PC-9 (cell line): Measurements from ENCODE around the gene TMEM117. TPM values are rescaled to one million over a fixed set of nuclear protein-coding genes. Genes with fewer than 3 reads are reported as not detected.

ENCODE experiments used
- BruUV-seq: library from RNA; stranded (reverse); fragments of 400-500 nt; replicated peaks from 2 replicates; lab custom pipeline; 2021; lab: Mats Ljungman, UMichigan
- CTCF ChIA-PET: fragments of 300-600 bp; sonication (Branson Sonifier 250); formaldehyde crosslinking; loops from one replicate; lab custom pipeline; 2022; ENCODE audit warnings: antibody characterized with exemption; lab: Charles Lee
- POLR2A ChIA-PET: fragments of 300-600 bp; sonication (Branson Sonifier 250); formaldehyde crosslinking; loops from one replicate; lab custom pipeline; 2022; ENCODE audit warnings: antibody characterized with exemption; ENCODE audit not compliant: unreplicated experiment; lab: Charles Lee
- DNase-seq, 2 experiments: peaks; one replicate each; pipeline versions ENCODE4 v3.0.0 to v3.0.0-alpha.2; 2015 to 2022; ENCODE audit warnings: mixed read lengths in 1 of 2
- H2AFZ ChIP-seq: fragments of 200-600 bp; sonication (generic); 2 replicates; pipeline ENCODE4 v1.8.1; 2017; ENCODE audit warnings: antibody characterized with exemption
- H3F3A ChIP-seq: fragments of 200-600 bp; sonication (generic); 2 replicates; pipeline ENCODE4 v1.8.1; 2017; ENCODE audit warnings: antibody characterized with exemption, mild to moderate bottlenecking, low read depth; ENCODE audit not compliant: insufficient read depth
- H3K27ac ChIP-seq: fragments of 200-600 bp; sonication (generic); 2 replicates; pipeline ENCODE4 v1.6.1; 2016; ENCODE audit warnings: mixed run types
- H3K27me3 ChIP-seq: fragments of 200-600 bp; sonication (generic); 2 replicates; pipeline ENCODE4 v1.6.1; 2016; ENCODE audit warnings: low read depth, mixed run types; ENCODE audit not compliant: insufficient read depth
- H3K36me3 ChIP-seq: fragments of 200-600 bp; sonication (generic); 2 replicates; pipeline ENCODE4 v1.6.1; 2016; ENCODE audit warnings: low read depth, mixed run types
- H3K4me1 ChIP-seq: fragments of 200-600 bp; sonication (generic); replicated peaks from 2 replicates; pipeline ENCODE4 v1.6.1; 2016; ENCODE audit warnings: mixed run types; ENCODE audit not compliant: insufficient read depth
- H3K4me2 ChIP-seq: fragments of 200-600 bp; sonication (generic); 2 replicates; pipeline ENCODE4 v1.6.1; 2017; ENCODE audit warnings: mixed run types
- H3K4me3 ChIP-seq: fragments of 200-600 bp; sonication (generic); 2 replicates; pipeline ENCODE4 v1.6.1; 2016; ENCODE audit warnings: mixed run types
- H3K79me2 ChIP-seq: fragments of 200-600 bp; sonication (generic); 2 replicates; pipeline ENCODE4 v1.6.1; 2017; ENCODE audit warnings: low read depth, mixed run types
- H3K9me2 ChIP-seq: fragments of 200-600 bp; sonication (generic); 2 replicates; pipeline ENCODE4 v1.8.1; 2017; ENCODE audit warnings: mild to moderate bottlenecking; ENCODE audit not compliant: insufficient read depth
- H3K9me3 ChIP-seq: fragments of 200-600 bp; sonication (generic); 2 replicates; pipeline ENCODE4 v1.8.1; 2016; ENCODE audit warnings: low read depth; ENCODE audit not compliant: insufficient read depth
- H4K20me1 ChIP-seq: fragments of 200-600 bp; sonication (generic); 2 replicates; pipeline ENCODE4 v1.8.1; 2017; ENCODE audit not compliant: insufficient read depth
- CTCF ChIP-seq: fragments of 200-600 bp; sonication (generic); conservative IDR thresholded peaks from 2 replicates; pipeline ENCODE4 v1.6.1; 2017; ENCODE audit warnings: mixed run types, antibody characterized with exemption, mild to moderate bottlenecking, moderate library complexity
- EZH2 ChIP-seq: fragments of 200-600 bp; sonication (generic); IDR thresholded peaks from 2 replicates; pipeline ENCODE4 v1.8.0; 2017; ENCODE audit warnings: antibody characterized with exemption, low read depth
- intact Hi-C: fragments of 100-400 bp; cut with micrococcal nuclease; formaldehyde crosslinking; loops from one replicate; pipeline ENCODE4 v1.10.0; 2022; ENCODE audit not compliant: unreplicated experiment
- total RNA-seq: library from RNA; stranded (reverse); gene quantifications from 2 replicates; pipeline ENCODE4 v1.2.3, GENCODE V29; 2021

Gene TMEM117
- total RNA-seq, 1 experiment from 2014 or later = 2.0 TPM

- no peaks in the 10 kb centered on the region for H3K9me3 ChIP-seq
- CTCF ChIA-PET = no interaction called here
- H3K27me3 ChIP-seq = no peaks in the 10 kb centered on the region
- intact Hi-C loops = no loop called here
- no peak for TF ChIP-seq EZH2
- TF ChIP-seq CTCF = no peak
- H3K36me3 ChIP-seq = no peaks in the 10 kb centered on the region
- H3K4me1 ChIP-seq = no peaks in the 10 kb centered on the region
- H3K4me3 ChIP-seq = no peak overlapping the region
- no peak for DNase-seq
- no peaks in the 10 kb centered on the region for H3K9me2 ChIP-seq
- POLR2A ChIA-PET = no interaction called here
- no peaks in the 10 kb centered on the region for H3F3A ChIP-seq
- no peak overlapping the region for H2AFZ ChIP-seq
- H3K4me2 ChIP-seq = no peak overlapping the region
- H3K79me2 ChIP-seq = no peaks in the 10 kb centered on the region
- H4K20me1 ChIP-seq = no peaks in the 10 kb centered on the region
- BruUV-seq = no TSS peak
- no peak overlapping the region for H3K27ac ChIP-seq
Measured at GRCh38 chr12:44403185-44403584, 567.3 kb downstream of the TMEM117 start.

GRCh38 chr12:44405297-44405696, 569.4 kb downstream of the TMEM117 start:
- no peaks in the 10 kb centered on the region for H3K27me3 ChIP-seq
- ChIA-PET CTCF (no interaction called here), POLR2A (no interaction called here)
- no peaks in the 10 kb centered on the region for H3K79me2 ChIP-seq
- H3K4me1 ChIP-seq = no peaks in the 10 kb centered on the region
- no peak overlapping the region for H2AFZ ChIP-seq
- H3K9me3 ChIP-seq = no peaks in the 10 kb centered on the region
- no peaks in the 10 kb centered on the region for H3K9me2 ChIP-seq
- no peaks in the 10 kb centered on the region for H4K20me1 ChIP-seq
- H3K4me3 ChIP-seq = no peak overlapping the region
- H3K36me3 ChIP-seq = no peaks in the 10 kb centered on the region
- H3F3A ChIP-seq = no peaks in the 10 kb centered on the region
- no peak overlapping the region for H3K27ac ChIP-seq
- no TSS peak for BruUV-seq
- no peak for DNase-seq
- TF ChIP-seq EZH2 (no peak), CTCF (no peak)
- intact Hi-C loops = no loop called here
- H3K4me2 ChIP-seq = no peak overlapping the region

- no peaks in the 10 kb centered on the region for H3K79me2 ChIP-seq
- H3K36me3 ChIP-seq = no peaks in the 10 kb centered on the region
- ChIA-PET POLR2A (no interaction called here), CTCF (no interaction called here)
- intact Hi-C loops = no loop called here
- no peak for DNase-seq
- H3K4me1 ChIP-seq = no peaks in the 10 kb centered on the region
- H3K27ac ChIP-seq = no peak overlapping the region
- TF ChIP-seq CTCF (no peak), EZH2 (no peak)
- no peak overlapping the region for H3K4me2 ChIP-seq
- no peaks in the 10 kb centered on the region for H3F3A ChIP-seq
- no peaks in the 10 kb centered on the region for H3K27me3 ChIP-seq
- no peak overlapping the region for H3K4me3 ChIP-seq
- no peaks in the 10 kb centered on the region for H4K20me1 ChIP-seq
- H3K9me3 ChIP-seq = no peaks in the 10 kb centered on the region
- BruUV-seq = no TSS peak
- no peaks in the 10 kb centered on the region for H3K9me2 ChIP-seq
- H2AFZ ChIP-seq = no peak overlapping the region
Measured at GRCh38 chr12:44422559-44422958, 586.7 kb downstream of the TMEM117 start.
